BJ (cell line): ENCODE measurements around the gene NME8. TPM values are rescaled to one million over a fixed set of nuclear protein-coding genes. Genes with fewer than 3 reads are reported as not detected.

Source experiments
- CTCF ChIA-PET: fragments of 350-600 bp; formaldehyde crosslinking; extraction: SDS; loops from one replicate; lab custom pipeline; 2021; ENCODE audit warnings: antibody characterized with exemption, inconsistent platforms; lab: Yijun Ruan, JAX
- POLR2A ChIA-PET: fragments of 300-600 bp; sonication (Branson Sonifier 250); formaldehyde crosslinking; extraction: SDS; loops from one replicate; lab custom pipeline; 2021; ENCODE audit warnings: antibody characterized with exemption; lab: Charles Lee
- DNase-seq: peaks from one replicate; pipeline ENCODE4 v3.0.0-alpha.2; 2011; ENCODE audit warnings: low read depth
- H3K27me3 ChIP-seq: 2 replicates; pipeline ENCODE4 v1.6.0; 2011; ENCODE audit warnings: low read length; ENCODE audit not compliant: control insufficient read depth, insufficient read depth
- H3K36me3 ChIP-seq: 2 replicates; pipeline ENCODE4 v1.5.1; 2011; ENCODE audit warnings: low read length; ENCODE audit not compliant: control insufficient read depth, insufficient read depth
- H3K4me3 ChIP-seq: 2 replicates; pipeline ENCODE4 v1.5.1; 2011; ENCODE audit warnings: low read depth, mild to moderate bottlenecking, control low read depth, low read length
- CTCF ChIP-seq: IDR thresholded peaks from 2 replicates; pipeline ENCODE4 v1.5.1; 2011; ENCODE audit warnings: low read depth, mild to moderate bottlenecking, control low read depth, inconsistent platforms, low read length, moderate library complexity; ENCODE audit not compliant: insufficient read depth
- polyA plus RNA-seq: library from polyadenylated mRNA; depleted of rRNA; stranded (reverse); fragments of >200 nt; gene quantifications from 2 replicates; pipeline ENCODE4 v1.2.3, GENCODE V29; 2011

NME8 gene
- polyA plus RNA-seq, 1 experiment, result not detected

GRCh38 chr7:37817591-37817960, 30.8 kb upstream of the NME8 start:
- POLR2A ChIA-PET, result no interaction called here
- CTCF ChIA-PET, result no interaction called here
- no peak for DNase-seq
- Histone ChIP-seq H3K4me3 (no peak overlapping the region), H3K36me3 (no peaks in the 10 kb centered on the region), H3K27me3 (no peaks in the 10 kb centered on the region)
- no peak for TF ChIP-seq CTCF

GRCh38 chr7:37817996-37818720, 30.2 kb upstream of the NME8 start:
- POLR2A ChIA-PET, result no interaction called here
- Histone ChIP-seq H3K36me3 (no peaks in the 10 kb centered on the region), H3K4me3 (no peak overlapping the region), H3K27me3 (no peaks in the 10 kb centered on the region)
- no peak for TF ChIP-seq CTCF
- CTCF ChIA-PET, result interaction anchor here (0.6 kb wide), 1 partner anchor 15 kb away, joined by 4 read pairs; no protein-coding TSS in a partner anchor
- no peak for DNase-seq

GRCh38 chr7:37820708-37821468, 27.5 kb upstream of the NME8 start:
- H3K27me3 ChIP-seq, result no peaks in the 10 kb centered on the region
- H3K36me3 ChIP-seq, result no peaks in the 10 kb centered on the region
- TF ChIP-seq CTCF, result no peak
- no peak for DNase-seq
- CTCF ChIA-PET, result interaction anchor here (1.3 kb wide), 1 partner anchor 13 kb away, joined by 3 read pairs; no protein-coding TSS in a partner anchor
- POLR2A ChIA-PET, result no interaction called here
- H3K4me3 ChIP-seq, result no peak overlapping the region

- POLR2A ChIA-PET, result no interaction called here
- no peaks in the 10 kb centered on the region for H3K36me3 ChIP-seq
- no peak for DNase-seq
- H3K4me3 ChIP-seq, result no peak overlapping the region
- no peak for TF ChIP-seq CTCF
- CTCF ChIA-PET, result no interaction called here
- no peaks in the 10 kb centered on the region for H3K27me3 ChIP-seq
Observed at GRCh38 chr7:37822946-37823345, 25.5 kb upstream of the NME8 start.

- ChIA-PET POLR2A (no interaction called here), CTCF (interaction anchor here (1.3 kb wide), 1 partner anchor 10 kb away, joined by 5 read pairs; no protein-coding TSS in a partner anchor)
- no peak for DNase-seq
- Histone ChIP-seq H3K4me3 (no peak overlapping the region), H3K27me3 (no peaks in the 10 kb centered on the region), H3K36me3 (no peaks in the 10 kb centered on the region)
- no peak for TF ChIP-seq CTCF
Observed at GRCh38 chr7:37823557-37823956, 24.8 kb upstream of the NME8 start.
